HepG2 (cell line): ENCODE data around the gene CUL2. TPM values are rescaled to one million over a fixed set of nuclear protein-coding genes. Genes with fewer than 3 reads are reported as not detected.
"Not testable (repeated sequence)": the region's sequence is repeated elsewhere in the genome, so short reads cannot be mapped to it uniquely, and the experiment has no call there.

Experiments used
- ATAC-seq: fragments of 200-7000 bp; cut with Tn5 transposase; 3 replicates; pipeline ENCODE4 v1.9.1; 2020; ENCODE audit warnings: mild to moderate bottlenecking, moderate library complexity
- BruUV-seq: library from RNA; stranded (reverse); fragments of 400-500 nt; replicated peaks from 2 replicates; lab custom pipeline; 2021; lab: Mats Ljungman, UMichigan
- CTCF ChIA-PET: fragments of 300-600 bp; formaldehyde crosslinking; extraction: SDS; loops from one replicate; lab custom pipeline; 2021; ENCODE audit warnings: low total read pairs, inconsistent platforms, low intra/inter-chr PET ratio; lab: Yijun Ruan, JAX
- POLR2A ChIA-PET: fragments of 350-600 bp; sonication (Branson Sonifier 250); formaldehyde crosslinking; loops from one replicate; lab custom pipeline; 2020; ENCODE audit warnings: antibody characterized with exemption, inconsistent platforms; lab: Yijun Ruan, JAX
- DNase-seq: peaks from one replicate; pipeline ENCODE4 v3.0.0-alpha.2; 2015; ENCODE audit warnings: low spot score
- FAIRE-seq: peaks from 3 replicates; lab custom pipeline; 2011; peaks lifted over from hg19 to GRCh38; lab: Jason Lieb, UNC
- H2AFZ ChIP-seq: one replicate; pipeline ENCODE4 v1.6.1; 2011; ENCODE audit warnings: low read length, inconsistent platforms
- H3K27ac ChIP-seq: fragments of 300-600 bp; 3 replicates; pipeline ENCODE4 v1.8.0; 2011; ENCODE audit warnings: mixed run types, mild to moderate bottlenecking, mixed read lengths, low read length, inconsistent platforms; ENCODE audit not compliant: insufficient read depth; ENCODE audit errors: extremely low read length
- H3K27me3 ChIP-seq, 2 experiments: fragments of 200-600 bp in 1 of 2; 2 replicates in 1 of 2; 3 replicates in 1 of 2; pipeline versions ENCODE4 v1.6.0 to v1.8.0; 2011; ENCODE audit warnings: low read length in 2 of 2, mild to moderate bottlenecking in 2 of 2, moderate library complexity in 2 of 2, inconsistent platforms in 1 of 2; ENCODE audit not compliant: insufficient read depth in 2 of 2, control insufficient read depth in 1 of 2
- H3K36me3 ChIP-seq, 2 experiments: fragments of 200-600 bp in 1 of 2; replicated peaks in 1 of 2; 2 replicates in 1 of 2; 3 replicates in 1 of 2; pipeline versions ENCODE4 v1.5.1 to v1.8.0; 2011; ENCODE audit warnings: low read length in 2 of 2, inconsistent platforms in 1 of 2; ENCODE audit not compliant: insufficient read depth in 2 of 2, control insufficient read depth in 1 of 2
- H3K4me1 ChIP-seq: 2 replicates; pipeline ENCODE4 v1.5.1; 2012; ENCODE audit warnings: low read length, inconsistent platforms; ENCODE audit not compliant: insufficient read depth
- H3K4me2 ChIP-seq: 2 replicates; pipeline ENCODE4 v1.6.0; 2011; ENCODE audit warnings: low read depth, low read length, inconsistent platforms
- H3K4me3 ChIP-seq, 3 experiments: fragments of 200-600 bp in 1 of 3; sonication (generic), shearing (Covaris generic) in 1 of 3; replicated peaks in 1 of 3; 2 replicates each; pipeline ENCODE4 v1.5.1; 2011 to 2016; ENCODE audit warnings: low read length in 3 of 3, inconsistent platforms in 2 of 3, low read depth in 2 of 3, mild to moderate bottlenecking in 2 of 3, control low read depth in 1 of 3, mixed read lengths in 1 of 3; ENCODE audit not compliant: insufficient read depth in 1 of 3
- H3K79me2 ChIP-seq: one replicate; pipeline ENCODE4 v1.6.1; 2011; ENCODE audit warnings: low read length, inconsistent platforms; ENCODE audit not compliant: insufficient read depth
- H3K9ac ChIP-seq: 2 replicates; pipeline ENCODE4 v1.6.0; 2011; ENCODE audit warnings: mild to moderate bottlenecking, low read depth, low read length, inconsistent platforms; ENCODE audit not compliant: insufficient read depth
- H3K9me3 ChIP-seq: 2 replicates; pipeline ENCODE4 v1.5.1; 2012; ENCODE audit warnings: mild to moderate bottlenecking, low read length
- H4K20me1 ChIP-seq: 2 replicates; pipeline ENCODE4 v1.6.0; 2011; ENCODE audit warnings: inconsistent platforms, mild to moderate bottlenecking, low read length, moderate library complexity; ENCODE audit not compliant: insufficient read depth
- STAG1 ChIP-seq: sonication (generic); formaldehyde crosslinking; IDR thresholded peaks from 2 replicates; pipeline ENCODE4 v1.4.0; 2020; ENCODE audit warnings: missing genetic modification reagents
- WGBS: methylation state at CpG from one replicate; pipeline ENCODE4 v1.1.6; 2017; ENCODE audit warnings: low lambda C conversion rate; 5-methylcytosine and 5-hydroxymethylcytosine counted together
- in situ Hi-C: cut with HindIII; loops from 2 replicates; pipeline ENCODE4 v1.10.0; 2017; ENCODE audit warnings: low pct_unique_long_range_greater_than_20kb; ENCODE audit not compliant: extremely low pct_ligation_motif_present
- intact Hi-C: fragments of 100-400 bp; cut with micrococcal nuclease; formaldehyde crosslinking; loops from one replicate; pipeline ENCODE4 v1.10.0; 2022; ENCODE audit not compliant: unreplicated experiment
- polyA plus RNA-seq, 8 experiments: library from polyadenylated mRNA; depleted of rRNA in 3 of 8; stranded (reverse) in 7 of 8; unstranded in 1 of 8; fragments of >200 nt; fragmentation: Illumina TruSeq in 4 of 8; extraction: Trizol in 4 of 8; gene quantifications; 2 replicates each; pipeline versions ENCODE4 v1.2.1 to v1.2.3, GENCODE V29; 2011 to 2016; ENCODE audit warnings: low read depth in 4 of 8, missing spikeins in 1 of 8, mixed read lengths in 1 of 8; ENCODE audit not compliant: insufficient read depth in 1 of 8
- total RNA-seq, 5 experiments: library from RNA; depleted of rRNA; stranded (reverse); fragments of >200 nt; fragmentation: Illumina TruSeq; extraction: Trizol; gene quantifications; 2 replicates each; pipeline ENCODE4 v1.2.3, GENCODE V29; 2016; ENCODE audit warnings: low read depth in 1 of 5

The CUL2 gene
- total and polyA plus RNA-seq, 2 of the 13 experiments (the other 11 are each of a cell fraction or from before 2014, with no cell fraction given), result 9.6 to 33.1 TPM

- CTCF ChIA-PET, ATAC-seq, H4K20me1 ChIP-seq, DNase-seq, POLR2A ChIA-PET, FAIRE-seq, H3K9me3 ChIP-seq, H3K27ac ChIP-seq, H3K36me3 ChIP-seq, H3K79me2 ChIP-seq, H3K4me1 ChIP-seq, BruUV-seq, H3K9ac ChIP-seq, intact Hi-C loops, H2AFZ ChIP-seq, H3K4me3 ChIP-seq, H3K4me2 ChIP-seq: not testable (repeated sequence)
- H3K27me3 ChIP-seq, result peaks cover 0 to 26% of the 10 kb centered on the region in 2 experiments; a peak in 3 of 5 replicates
- peak; percentile 29; the same call in 1 of the 2 replicates for TF ChIP-seq STAG1
- WGBS, result 57% methylated on average over 8 of the region's 8 CpGs
- in situ Hi-C loops, result loop anchor here (10.0 kb wide), 1 partner anchor 290 kb away; no protein-coding TSS in a partner anchor
Observed at GRCh38 chr10:34974364-34975065, 115.6 kb downstream of the CUL2 start.

- H2AFZ ChIP-seq, H3K4me3 ChIP-seq, H3K27ac ChIP-seq, POLR2A ChIA-PET, H3K79me2 ChIP-seq, H3K4me2 ChIP-seq, H3K36me3 ChIP-seq, DNase-seq, H3K4me1 ChIP-seq, FAIRE-seq, intact Hi-C loops, BruUV-seq, CTCF ChIA-PET, H4K20me1 ChIP-seq, H3K9me3 ChIP-seq, ATAC-seq, H3K9ac ChIP-seq: not testable (repeated sequence)
- H3K27me3 ChIP-seq, result peaks cover 0 to 26% of the 10 kb centered on the region in 2 experiments; a peak in 3 of 5 replicates
- in situ Hi-C loops, result loop anchor here (10.0 kb wide), 1 partner anchor 289 kb away; no protein-coding TSS in a partner anchor
- no CpG with 5 or more reads among the region's 3 CpGs for WGBS
Observed at GRCh38 chr10:34973757-34974156, 116.4 kb downstream of the CUL2 start.

- H3K9ac ChIP-seq, H4K20me1 ChIP-seq, BruUV-seq, intact Hi-C loops, POLR2A ChIA-PET, H3K9me3 ChIP-seq, H3K4me1 ChIP-seq, H3K4me2 ChIP-seq, H3K4me3 ChIP-seq, H3K79me2 ChIP-seq, ATAC-seq, H2AFZ ChIP-seq, H3K36me3 ChIP-seq, H3K27ac ChIP-seq, CTCF ChIA-PET, DNase-seq, FAIRE-seq: not testable (repeated sequence)
- in situ Hi-C loops, result loop anchor here (10.0 kb wide), 1 partner anchor 288 kb away; no protein-coding TSS in a partner anchor
- 20% methylated on average over 9 of the region's 9 CpGs for WGBS
- peaks cover 0 to 20% of the 10 kb centered on the region in 2 experiments; a peak in 3 of 5 replicates for H3K27me3 ChIP-seq
Observed at GRCh38 chr10:34973121-34973520, 117.0 kb downstream of the CUL2 start.

- H4K20me1 ChIP-seq, POLR2A ChIA-PET, H3K79me2 ChIP-seq, H2AFZ ChIP-seq, H3K4me2 ChIP-seq, H3K4me1 ChIP-seq, intact Hi-C loops, H3K4me3 ChIP-seq, H3K9me3 ChIP-seq, ATAC-seq, H3K27ac ChIP-seq, DNase-seq, CTCF ChIA-PET, H3K9ac ChIP-seq, BruUV-seq, FAIRE-seq, H3K36me3 ChIP-seq: not testable (repeated sequence)
- peaks cover 0 to 18% of the 10 kb centered on the region in 2 experiments; a peak in 3 of 5 replicates for H3K27me3 ChIP-seq
- in situ Hi-C loops, result loop anchor here (10.0 kb wide), 1 partner anchor 288 kb away; no protein-coding TSS in a partner anchor
- 29% methylated on average over 2 of the region's 2 CpGs for WGBS
Observed at GRCh38 chr10:34972591-34972990, 117.5 kb downstream of the CUL2 start.
